Measurements from ENCODE around the gene APBA2.
"Not testable (repeated sequence)": the region's sequence is repeated elsewhere in the genome, so short reads cannot be mapped to it uniquely, and the experiment has no call there.

GRCh38 chr15:28843520-28843919 lies 42.3 kb upstream of the APBA2 start:
- TF ChIP-seq CTCF (optimal IDR thresholded peaks at IDR 0.05 in 1 of 3, IDR thresholded peaks at IDR 0.05 in 1 of 3, conservative IDR thresholded peaks at IDR 0.05 in 1 of 3; ENCODE audit: extremely low read depth in 1 of 3, insufficient read depth in 2 of 3, low read length in 3 of 3); EZH2 (IDR thresholded peaks at IDR 0.05; ENCODE audit: low read length): not testable (repeated sequence)
